HK-2 (cell line): Measurements from ENCODE around the gene ZDHHC14.
A peak's percentile ranks its signal among the peaks of the same experiment; 100 is the strongest.
"Not testable (repeated sequence)": the region's sequence is repeated elsewhere in the genome, so short reads cannot be mapped to it uniquely, and the experiment has no call there.

Source experiments
- DNase-seq: peaks from one replicate; pipeline ENCODE4 v3.0.0-alpha.2; 2018; ENCODE audit not compliant: unreplicated experiment

The ZDHHC14 gene

GRCh38 chr6:157443066-157443800 lies 62.2 kb downstream of the ZDHHC14 start:
- DNase-seq: no peak

DNA sequence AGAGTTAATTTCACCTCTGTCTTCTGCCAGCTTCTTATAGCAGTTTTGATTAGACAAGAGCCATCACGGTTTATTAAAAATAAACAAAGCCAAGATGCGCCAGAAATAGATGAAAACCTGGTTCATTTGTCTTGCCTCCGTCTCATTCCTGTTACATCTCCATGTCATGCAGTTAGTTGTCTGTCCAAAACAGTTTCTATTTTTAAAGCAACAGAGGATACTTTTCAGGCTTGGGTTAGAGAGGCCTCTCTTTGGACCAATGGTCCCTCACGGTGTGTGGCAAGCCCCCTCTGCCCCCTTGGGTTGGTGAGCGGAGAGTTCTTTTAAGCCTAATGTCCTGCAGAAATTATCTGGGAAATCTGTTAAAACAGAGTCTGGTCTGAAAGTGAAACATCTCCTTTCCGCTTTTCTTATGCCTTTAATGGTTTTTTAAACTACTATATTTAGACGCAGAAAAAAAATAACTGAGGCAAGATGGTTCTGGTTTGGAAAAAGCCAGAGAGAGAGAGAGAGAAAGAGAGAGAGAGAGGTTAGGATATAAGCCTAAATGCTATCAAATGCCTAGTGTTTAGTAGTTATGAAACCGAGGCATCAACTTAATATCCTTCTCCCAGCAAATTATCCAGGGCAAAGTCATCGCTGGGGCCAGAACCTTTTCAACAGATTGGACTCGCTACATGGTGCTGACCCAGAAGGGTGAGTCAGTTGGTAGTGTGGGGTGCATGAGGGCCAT lies 64.5 kb downstream of the ZDHHC14 start:
- no peak for DNase-seq

- DNase-seq: no peak
These were observed 66.7 kb downstream of the ZDHHC14 start for GRCh38 chr6:157447735-157448134.

DNA sequence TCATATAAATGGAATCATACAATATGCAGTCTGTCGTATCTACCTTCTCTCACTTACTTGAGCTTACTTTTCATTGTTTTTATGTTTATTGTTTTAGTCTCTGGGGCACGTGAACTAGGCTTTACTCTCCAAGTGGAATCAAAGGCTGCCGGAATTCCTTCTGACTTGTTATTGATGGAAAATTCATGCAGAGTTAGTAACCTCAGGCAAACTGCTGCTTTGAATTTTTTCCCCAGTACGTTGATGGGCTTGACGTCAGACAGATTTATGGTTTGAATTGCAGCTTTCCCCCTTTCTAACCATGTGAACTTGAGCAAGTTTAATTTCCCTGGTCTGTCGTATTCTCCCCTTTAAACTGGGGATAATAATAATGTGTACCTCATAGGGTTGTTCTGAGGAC lies 68.6 kb downstream of the ZDHHC14 start:
- no peak for DNase-seq

- no peak for DNase-seq
These were observed 70.1 kb downstream of the ZDHHC14 start for GRCh38 chr6:157450931-157451742.

- DNase-seq: no peak
These were observed 71.1 kb downstream of the ZDHHC14 start for GRCh38 chr6:157452096-157452495.

DNA sequence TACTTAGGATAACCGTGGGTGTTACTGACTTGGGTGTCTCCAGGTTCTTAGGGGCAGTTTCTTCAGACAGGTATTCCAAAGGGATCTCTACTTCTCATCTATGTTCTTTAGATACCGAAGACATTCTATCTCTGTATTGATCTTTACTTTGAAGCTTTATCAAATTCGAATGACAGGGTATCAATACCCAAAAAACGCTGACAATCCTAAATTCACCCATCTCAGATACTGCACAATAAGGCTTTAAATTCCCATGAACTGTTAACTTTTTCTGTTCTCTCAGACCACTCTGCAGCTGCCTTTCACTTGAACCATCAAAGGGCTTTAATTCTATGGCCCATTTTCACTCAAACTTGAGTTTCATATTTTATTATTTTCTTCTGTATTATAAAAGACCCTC lies 72.1 kb downstream of the ZDHHC14 start:
- DNase-seq: no peak

DNA sequence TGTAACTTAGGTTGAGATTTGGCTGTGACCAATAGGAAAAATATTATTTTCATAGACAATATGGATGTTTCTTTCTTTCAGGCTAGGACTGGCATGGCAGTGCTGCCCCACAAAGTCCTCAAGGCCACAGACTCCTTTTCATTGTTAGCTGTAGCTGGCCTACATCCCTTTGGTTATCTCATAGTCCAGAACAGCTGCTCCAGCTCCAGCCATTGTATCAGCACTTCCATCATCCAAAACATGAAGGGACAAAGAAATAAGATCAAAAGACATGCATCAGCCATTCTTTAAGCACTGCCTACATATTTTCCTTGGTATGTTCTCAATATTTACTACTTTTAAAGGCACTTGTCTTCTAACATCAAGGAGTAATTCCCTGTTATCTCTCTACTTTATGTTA lies 73.0 kb downstream of the ZDHHC14 start:
- no peak for DNase-seq

GRCh38 chr6:157454762-157455714 lies 74.0 kb downstream of the ZDHHC14 start:
- no peak for DNase-seq

DNA sequence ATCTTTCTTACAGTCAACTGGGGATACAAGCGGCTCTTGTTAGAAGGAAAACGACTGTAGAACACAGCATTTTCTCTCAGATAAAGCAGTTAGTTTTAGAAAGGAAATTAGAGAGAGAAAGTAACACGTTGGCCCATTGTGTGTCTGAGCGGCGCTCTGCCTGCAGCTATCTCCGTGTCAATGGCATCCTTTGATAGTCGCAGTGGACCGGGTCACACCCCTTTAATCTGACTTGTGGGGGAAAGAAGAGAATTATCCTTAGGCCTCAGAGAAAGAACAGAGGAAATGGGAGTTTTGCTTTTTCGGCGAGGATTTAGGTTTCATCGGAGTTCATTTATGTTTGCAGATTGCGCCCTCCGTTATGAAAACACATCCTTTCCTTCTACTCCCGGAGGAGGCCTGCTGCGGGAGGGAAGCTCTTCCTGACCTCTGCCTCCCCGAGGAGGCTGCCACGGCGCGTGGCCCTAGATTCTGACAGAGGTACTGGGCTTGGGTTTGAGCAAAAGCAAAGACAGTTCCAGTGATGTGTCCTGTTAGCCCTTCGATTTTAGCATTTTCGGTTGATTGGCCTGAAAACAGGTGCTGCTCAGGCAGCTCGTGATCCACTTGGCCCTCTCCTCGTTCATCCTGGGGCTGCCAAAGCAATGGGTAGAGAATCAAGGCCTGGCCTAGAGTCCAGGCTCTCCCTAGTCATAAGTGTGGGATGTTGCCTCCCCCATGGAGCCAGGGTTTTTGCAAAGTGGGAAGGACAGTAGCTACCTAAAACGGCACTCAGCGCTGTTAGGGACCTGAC lies 74.9 kb downstream of the ZDHHC14 start:
- DNase-seq: no peak

DNA sequence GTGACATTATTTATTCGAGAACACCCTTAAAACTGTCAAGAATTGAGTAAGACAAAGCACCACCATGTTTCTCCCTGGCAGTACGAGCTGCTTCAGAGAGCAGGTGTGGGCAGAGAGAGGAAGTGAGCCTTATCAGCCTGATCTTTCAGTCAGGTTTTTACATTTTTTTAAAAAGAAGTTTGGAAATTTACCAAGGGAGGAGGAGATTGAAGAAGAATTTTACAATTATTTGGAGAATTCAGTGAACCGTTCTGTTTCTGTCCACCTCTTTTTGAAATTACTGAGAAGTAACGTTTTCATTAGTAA lies 75.5 kb downstream of the ZDHHC14 start:
- DNase-seq: no peak

DNA sequence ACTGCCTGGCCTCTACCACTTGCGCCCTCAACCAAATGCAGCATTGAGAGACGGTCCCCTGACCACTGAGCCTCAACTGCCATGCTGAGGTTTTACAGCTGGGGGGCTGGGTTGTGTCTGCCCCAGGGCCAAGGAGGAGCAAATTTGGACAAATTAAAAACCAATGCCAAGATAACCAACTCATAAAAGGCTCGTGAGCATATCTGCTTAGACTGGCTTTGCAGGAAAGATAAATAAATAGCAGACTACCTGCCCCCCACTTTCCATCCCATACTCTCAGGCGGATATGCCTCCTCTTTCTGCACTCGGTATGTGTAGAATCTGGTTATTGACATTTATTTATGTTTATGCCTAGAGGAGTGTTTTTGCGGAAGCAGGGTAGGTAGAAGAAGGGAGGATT lies 76.8 kb downstream of the ZDHHC14 start:
- DNase-seq: no peak

GRCh38 chr6:157459327-157459726 lies 78.3 kb downstream of the ZDHHC14 start:
- DNase-seq: no peak

DNA sequence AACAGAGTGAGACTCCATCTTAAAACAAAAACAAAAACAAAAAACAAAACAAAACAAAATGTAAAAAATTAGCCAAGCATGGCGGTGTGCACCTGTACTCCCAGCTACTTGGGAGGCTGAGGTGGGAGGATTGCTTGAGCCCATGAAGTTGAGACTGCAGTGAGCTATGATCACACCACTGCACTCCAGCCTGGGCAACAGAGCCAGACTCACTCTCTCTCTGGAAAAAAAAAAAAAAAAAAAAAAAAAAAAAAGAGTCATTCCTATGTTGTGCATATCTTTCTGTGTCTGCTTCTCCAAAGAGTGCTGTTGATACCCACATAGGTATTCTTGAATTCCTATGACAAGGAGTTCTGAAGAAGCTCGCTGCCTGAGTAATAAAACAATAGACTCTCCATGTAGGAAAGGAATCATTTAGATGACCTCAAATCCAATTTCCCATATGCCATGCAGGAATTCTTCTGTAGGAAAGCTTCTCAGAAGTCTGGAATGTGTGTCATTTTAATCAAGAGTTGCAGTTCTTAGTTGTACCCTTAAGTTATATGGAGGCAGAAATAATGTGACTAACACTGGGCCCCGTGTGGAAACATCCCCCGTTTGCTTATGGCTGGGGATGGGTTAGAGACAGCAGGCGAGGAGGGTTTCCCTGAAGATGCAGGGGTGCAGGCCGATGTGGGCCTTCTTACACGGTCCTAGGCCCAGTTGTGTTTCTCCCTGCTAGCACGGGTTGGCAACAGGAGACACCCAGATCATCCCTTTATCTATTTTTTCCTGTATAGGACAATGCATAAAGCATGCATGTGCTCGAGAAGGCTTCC lies 79.4 kb downstream of the ZDHHC14 start:
- DNase-seq: no peak

- DNase-seq: peak; percentile 52
These were observed 80.3 kb downstream of the ZDHHC14 start for GRCh38 chr6:157461000-157461915.

- no peak for DNase-seq
These were observed 82.2 kb downstream of the ZDHHC14 start for GRCh38 chr6:157462956-157463742.

GRCh38 chr6:157463743-157464135 lies 82.7 kb downstream of the ZDHHC14 start:
- not testable (repeated sequence) for DNase-seq
